8988T (cell line): ENCODE measurements around the gene AAR2.

Experiments used
- DNase-seq: peaks from one replicate; pipeline ENCODE4 v3.0.0; 2011

Gene AAR2

GRCh38 chr20:36218380-36219064, 17.8 kb upstream of the AAR2 start:
- DNase-seq: no peak

DNA sequence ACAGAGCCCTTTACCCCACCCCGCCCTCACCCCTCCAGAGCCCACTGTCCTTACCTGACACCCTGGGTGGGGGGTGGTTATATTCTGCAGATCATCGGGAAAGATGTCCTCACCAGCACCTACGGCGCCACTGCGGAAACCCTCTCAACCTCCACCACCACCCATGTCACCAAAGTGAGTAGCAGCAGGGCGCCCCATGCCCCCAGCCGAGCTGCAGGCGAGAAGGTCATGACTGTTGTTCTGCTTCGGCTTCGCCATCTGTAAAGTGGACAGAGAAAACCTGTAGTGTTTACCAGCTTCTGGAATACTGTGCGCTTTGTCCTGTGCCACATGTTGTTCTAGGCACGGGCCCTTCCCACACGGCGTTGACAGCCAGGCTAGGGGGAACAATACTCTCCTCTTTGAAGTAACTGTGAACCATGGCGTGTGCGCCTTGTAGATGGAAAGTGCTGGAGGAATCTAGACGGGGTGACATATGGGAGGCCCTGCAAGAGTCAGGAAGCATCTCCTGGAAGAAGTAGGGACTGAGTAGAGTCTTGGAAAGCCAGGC, 16.5 kb upstream of the AAR2 start:
- DNase-seq: no peak

- DNase-seq: no peak
Observed at GRCh38 chr20:36225666-36226065, 10.6 kb upstream of the AAR2 start.

- DNase-seq: no peak
Observed at GRCh38 chr20:36228770-36229169, 7.5 kb upstream of the AAR2 start.

DNA sequence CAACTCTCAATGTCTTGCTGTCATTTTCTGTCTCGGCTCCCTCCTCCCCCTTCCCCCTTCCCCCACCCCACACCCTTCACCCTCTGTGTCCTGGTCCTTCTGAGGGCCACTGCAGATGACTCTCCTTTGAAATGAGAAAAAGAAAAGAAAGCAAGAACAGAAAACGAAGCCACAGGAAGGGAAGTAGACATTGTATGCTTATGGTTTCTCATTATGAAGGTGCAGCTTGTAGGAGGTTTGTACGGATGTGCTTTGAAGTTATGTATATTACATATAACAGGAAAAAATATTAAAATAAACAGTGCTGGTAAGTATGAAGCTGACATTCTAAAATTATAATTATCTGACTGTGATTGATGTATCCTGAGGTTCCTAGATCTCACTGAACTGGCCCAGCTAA, 6.3 kb upstream of the AAR2 start:
- DNase-seq: no peak

- DNase-seq: no peak
Observed at GRCh38 chr20:36231331-36231730, 4.9 kb upstream of the AAR2 start.

GRCh38 chr20:36234771-36235320, 1.4 kb upstream of the AAR2 start:
- DNase-seq: no peak

GRCh38 chr20:36236786-36237121, 476 bp downstream of the AAR2 start:
- no peak for DNase-seq

DNA sequence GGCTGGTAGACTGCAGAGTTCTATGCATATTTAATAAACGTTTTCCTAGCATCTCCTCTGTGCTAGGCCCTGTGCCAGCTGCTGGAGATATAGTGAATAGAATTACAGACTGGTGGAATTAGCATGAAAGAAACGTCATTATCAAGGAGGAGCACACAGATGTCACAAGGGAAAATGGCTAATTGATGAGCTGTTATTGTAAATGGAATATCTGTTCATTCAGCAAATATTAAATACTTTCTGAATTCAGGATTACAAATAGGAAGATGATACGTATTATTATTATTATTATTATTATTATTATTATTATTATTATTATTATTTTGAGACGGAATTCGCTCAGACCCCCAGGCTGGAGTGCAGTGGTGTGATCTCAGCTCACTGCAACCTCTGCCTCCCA, 1.2 kb downstream of the AAR2 start:
- DNase-seq: no peak

- DNase-seq: no peak
Observed at GRCh38 chr20:36238153-36238552, 1.9 kb downstream of the AAR2 start.

- DNase-seq: no peak
Observed at GRCh38 chr20:36238760-36239159, 2.5 kb downstream of the AAR2 start.

- DNase-seq: no peak
Observed at GRCh38 chr20:36240076-36240475, 3.8 kb downstream of the AAR2 start.

DNA sequence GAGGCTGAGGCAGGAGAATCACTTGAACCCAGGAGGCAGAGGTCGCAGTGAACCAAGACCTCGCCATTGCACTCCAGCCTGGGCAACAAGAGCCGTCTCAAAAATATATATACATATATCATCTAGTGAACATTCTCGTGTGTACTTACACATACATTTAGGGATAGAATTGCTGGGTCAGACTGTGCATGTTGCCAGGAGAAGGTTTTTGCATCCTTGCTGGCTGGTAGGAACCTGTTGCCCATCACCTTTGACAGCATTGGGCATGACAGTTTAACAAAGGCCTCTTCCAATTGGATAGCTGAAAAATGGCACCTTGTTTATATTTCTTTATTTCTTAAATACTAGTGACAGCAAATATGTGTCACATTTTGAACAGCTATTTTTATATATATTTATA, 5.4 kb downstream of the AAR2 start:
- DNase-seq: no peak

DNA sequence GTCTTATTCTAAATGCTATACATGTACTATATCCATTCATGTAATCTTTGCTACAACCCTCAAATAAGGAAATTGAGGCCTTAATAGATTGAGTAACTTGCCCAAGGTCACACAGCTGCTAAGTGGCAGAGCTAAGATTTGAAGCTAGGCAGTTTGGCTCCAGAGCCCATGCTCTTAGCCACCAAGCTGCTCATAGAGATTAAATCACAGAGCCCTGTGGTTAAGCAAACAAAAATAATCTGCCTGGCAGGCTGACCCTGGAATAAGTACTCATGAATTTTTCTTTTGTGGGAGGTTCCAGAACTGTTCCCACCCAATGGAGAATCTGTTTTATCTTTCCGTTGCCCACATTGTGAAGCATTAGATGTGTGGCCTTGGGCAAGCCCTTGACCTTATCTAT, 7.4 kb downstream of the AAR2 start:
- DNase-seq: no peak

DNA sequence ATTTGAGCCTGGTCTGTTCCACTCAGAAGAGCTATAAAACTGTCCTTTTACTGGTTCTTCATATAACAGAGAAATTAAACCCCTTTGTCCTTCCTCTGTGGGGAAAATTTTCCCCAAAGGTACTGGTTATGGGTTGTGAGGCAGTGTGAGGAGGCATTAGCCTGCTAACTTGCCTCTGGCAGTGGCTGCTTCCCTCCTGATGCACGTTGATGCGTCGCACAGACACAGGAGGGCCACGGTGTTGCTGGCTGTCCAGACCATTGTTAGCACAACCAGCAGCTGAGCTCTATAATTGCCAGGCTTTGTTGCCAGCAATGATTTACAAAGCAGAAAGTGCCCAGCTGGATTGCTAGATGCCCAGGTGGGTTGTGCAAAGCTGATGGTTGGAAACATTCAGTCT, 10.1 kb downstream of the AAR2 start:
- no peak for DNase-seq

GRCh38 chr20:36248836-36249235, 12.6 kb downstream of the AAR2 start:
- DNase-seq: no peak

- DNase-seq: no peak
Observed at GRCh38 chr20:36249450-36249849, 13.2 kb downstream of the AAR2 start.

DNA sequence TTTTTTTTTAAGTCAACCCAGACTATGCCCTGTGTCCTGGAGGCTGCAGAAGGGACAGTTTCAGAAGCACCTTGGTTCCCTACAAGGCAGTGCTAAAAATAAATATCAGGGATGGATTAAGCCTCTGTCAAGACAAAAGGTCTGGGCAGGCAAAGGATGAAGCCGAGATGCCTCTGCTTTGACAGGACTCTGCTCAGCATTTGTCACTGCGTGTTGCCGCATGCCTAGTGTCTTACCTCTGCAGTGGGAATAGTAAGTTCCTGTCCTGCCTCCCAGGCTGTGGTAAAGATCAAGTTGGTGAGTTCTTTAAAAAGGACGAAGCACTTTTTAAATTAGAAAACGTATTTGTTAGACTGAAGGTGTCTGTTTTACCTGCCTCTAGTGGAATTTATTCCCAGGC, 15.1 kb downstream of the AAR2 start:
- DNase-seq: no peak

GRCh38 chr20:36252511-36252910, 16.2 kb downstream of the AAR2 start:
- no peak for DNase-seq

- no peak for DNase-seq
Observed at GRCh38 chr20:36253036-36253435, 16.8 kb downstream of the AAR2 start.

DNA sequence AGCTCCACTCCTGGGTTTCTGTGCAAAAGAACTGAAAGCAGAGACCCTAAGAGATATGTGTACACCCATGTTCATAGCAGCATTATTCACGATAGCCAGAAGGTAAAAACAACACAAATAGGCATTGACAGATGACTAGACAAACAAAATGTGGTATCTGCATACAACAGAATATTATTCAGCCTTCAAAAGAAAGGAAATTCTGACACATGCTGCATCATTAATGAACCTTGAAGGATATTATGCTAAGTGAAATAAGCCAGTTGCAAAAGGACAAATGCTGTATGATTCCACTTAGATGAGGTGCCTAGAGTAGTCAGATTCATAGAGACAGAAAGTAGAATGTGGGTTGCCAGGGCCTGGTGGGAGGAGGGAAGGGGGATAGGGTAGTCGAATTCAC, 17.8 kb downstream of the AAR2 start:
- no peak for DNase-seq

DNA sequence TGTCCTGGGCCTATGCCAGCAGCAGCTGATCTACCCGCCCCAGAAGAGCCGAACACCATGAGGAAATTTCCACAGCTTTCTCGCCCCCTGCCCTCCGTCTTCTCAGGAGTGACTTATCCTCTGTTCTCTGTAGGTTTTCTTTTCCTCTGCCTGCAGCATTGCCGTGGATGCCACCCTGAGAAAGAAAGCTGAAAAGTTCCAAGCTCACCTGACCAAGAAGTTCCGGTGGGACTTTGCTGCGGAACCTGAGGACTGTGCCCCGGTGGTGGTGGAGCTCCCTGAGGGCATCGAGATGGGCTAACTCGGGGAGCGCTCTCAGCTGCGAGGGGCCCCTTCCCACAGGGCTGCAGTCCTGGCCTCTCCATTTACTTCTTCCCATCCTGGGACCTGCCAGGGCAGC, 19.2 kb downstream of the AAR2 start:
- DNase-seq: no peak

- DNase-seq: no peak
Observed at GRCh38 chr20:36259177-36260061, 23.1 kb downstream of the AAR2 start.

- DNase-seq: no peak
Observed at GRCh38 chr20:36260316-36260715, 24.0 kb downstream of the AAR2 start.
